Transverse colon (tissue), 4 donors: ENCODE measurements around the gene MYDGF. TPM values are rescaled to one million over a fixed set of nuclear protein-coding genes. Genes with fewer than 3 reads are reported as not detected.

Source experiments
- DNase-seq: peaks from one replicate; pipeline ENCODE4 v3.0.0-alpha.2; 2019
- H3K27ac ChIP-seq, 4 donors: fragments of 200-600 bp; sonication (generic); 2 replicates each; pipeline ENCODE4 v1.5.1; 2016 to 2018; ENCODE audit warnings: inconsistent platforms in 4 of 4
- H3K27me3 ChIP-seq: fragments of 200-600 bp; sonication (generic); 2 replicates; pipeline ENCODE4 v1.5.1; 2017; ENCODE audit warnings: inconsistent platforms
- H3K36me3 ChIP-seq, 4 donors: fragments of 200-600 bp; sonication (generic); 2 replicates each; pipeline ENCODE4 v1.5.1; 2017 to 2019; ENCODE audit warnings: inconsistent platforms in 4 of 4
- H3K4me1 ChIP-seq, 4 donors: fragments of 200-600 bp; sonication (generic); 2 replicates each; pipeline ENCODE4 v1.5.1; 2017 to 2020; ENCODE audit warnings: inconsistent platforms in 4 of 4
- H3K4me3 ChIP-seq, 4 donors: fragments of 200-600 bp; sonication (generic); 1 replicate in 1 of 4; 2 replicates in 3 of 4; pipeline versions ENCODE4 v1.5.1 to v1.6.1; 2017 to 2019; ENCODE audit warnings: inconsistent platforms in 4 of 4
- H3K9me3 ChIP-seq, 2 donors: fragments of 200-600 bp; sonication (generic); 2 replicates each; pipeline ENCODE4 v1.5.1; 2017 to 2019; ENCODE audit warnings: inconsistent platforms in 2 of 2
- CTCF ChIP-seq, 5 experiments: fragments of 200-600 bp in 3 of 5; fragments of 450-650 bp in 2 of 5; sonication (generic) in 3 of 5; IDR thresholded peaks; 1 replicate in 2 of 5; 2 replicates in 3 of 5; pipeline ENCODE4 v1.5.1; 2016 to 2017; ENCODE audit warnings: antibody characterized with exemption in 5 of 5, inconsistent platforms in 3 of 5, mild to moderate bottlenecking in 2 of 5, moderate library complexity in 1 of 5
- EP300 ChIP-seq: sonication (generic); formaldehyde crosslinking; IDR thresholded peaks from one replicate; pipeline ENCODE4 v1.6.1; 2017; ENCODE audit warnings: antibody characterized with exemption, low read depth
- POLR2A ChIP-seq: fragments of 450-650 bp; IDR thresholded peaks from one replicate; pipeline ENCODE4 v1.6.1; 2016; ENCODE audit warnings: antibody characterized with exemption, mild to moderate bottlenecking, moderate library complexity
- POLR2AphosphoS5 ChIP-seq, 3 donors: sonication (generic); formaldehyde crosslinking; IDR thresholded peaks; one replicate each; pipeline ENCODE4 v1.6.1; 2016; ENCODE audit warnings: antibody characterized with exemption in 3 of 3
- WGBS, 2 donors: methylation state at CpG; one replicate each; pipeline ENCODE4 v1.1.5; 2018; ENCODE audit warnings: low coverage in 1 of 2; 5-methylcytosine and 5-hydroxymethylcytosine counted together
- in situ Hi-C, 4 donors: fragments of 200-750 bp; cut with MboI; loops; one replicate each; pipeline versions ENCODE4 v1.15.0 to v1.15.1; 2017; ENCODE audit warnings: low sequenced_read_pairs in 3 of 4, low pct_ligation_motif_present in 1 of 4, low pct_unique_long_range_greater_than_20kb in 1 of 4
- intact Hi-C: fragments of 100-400 bp; cut with DNase I; formaldehyde crosslinking; loops from one replicate; pipeline ENCODE4 v1.15.1; 2023; ENCODE audit warnings: low total_unique reads
- total RNA-seq, 4 donors: library from RNA; depleted of rRNA; stranded (reverse); fragments of >200 nt; gene quantifications; one replicate each; pipeline ENCODE4 v1.1.0, GENCODE V29; 2016

MYDGF gene
- total RNA-seq, 4 donors from 2014 or later, result 3.6 to 44.5 (median 22.0) TPM

DNA sequence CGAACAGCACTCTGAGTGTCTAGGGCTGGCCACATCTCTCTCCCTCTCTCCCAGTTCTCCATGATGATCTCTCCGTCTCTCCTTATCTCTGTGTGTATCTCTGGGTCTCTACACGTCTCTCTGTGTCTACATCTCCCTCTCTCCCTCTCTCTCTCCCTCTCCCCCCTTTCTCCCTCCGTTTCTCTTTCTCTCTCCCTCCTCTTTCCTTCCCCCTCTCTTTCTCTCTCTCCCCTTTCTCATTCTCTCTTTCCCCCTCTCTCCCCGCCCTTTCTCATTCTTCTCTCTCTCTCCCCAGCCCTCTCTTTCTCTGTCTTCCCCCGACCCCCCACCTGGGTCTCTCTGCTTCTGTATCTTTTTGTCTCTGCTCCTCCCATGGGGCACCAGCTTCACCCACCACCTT lies 52.1 kb downstream of the MYDGF start:
- no peaks in the 10 kb centered on the region for H3K9me3 ChIP-seq
- intact Hi-C loops (no loop called here), in situ Hi-C loops (no loop called here)
- H3K27me3 ChIP-seq, result peaks cover 34% of the 10 kb centered on the region
- H3K4me1 ChIP-seq, result no peaks in the 10 kb centered on the region
- no peaks in the 10 kb centered on the region for H3K36me3 ChIP-seq
- 47 to 48% methylated on average over 3 to 6 of the region's 6 CpGs for WGBS, 2 donors
- TF ChIP-seq POLR2AphosphoS5 (IDR thresholded peaks at IDR 0.05) (no peak), POLR2A (no peak), CTCF (IDR thresholded peaks at IDR 0.05) (no peak), EP300 (no peak)
- H3K4me3 ChIP-seq, result no peak overlapping the region
- no peak overlapping the region for H3K27ac ChIP-seq
- no peak for DNase-seq

DNA sequence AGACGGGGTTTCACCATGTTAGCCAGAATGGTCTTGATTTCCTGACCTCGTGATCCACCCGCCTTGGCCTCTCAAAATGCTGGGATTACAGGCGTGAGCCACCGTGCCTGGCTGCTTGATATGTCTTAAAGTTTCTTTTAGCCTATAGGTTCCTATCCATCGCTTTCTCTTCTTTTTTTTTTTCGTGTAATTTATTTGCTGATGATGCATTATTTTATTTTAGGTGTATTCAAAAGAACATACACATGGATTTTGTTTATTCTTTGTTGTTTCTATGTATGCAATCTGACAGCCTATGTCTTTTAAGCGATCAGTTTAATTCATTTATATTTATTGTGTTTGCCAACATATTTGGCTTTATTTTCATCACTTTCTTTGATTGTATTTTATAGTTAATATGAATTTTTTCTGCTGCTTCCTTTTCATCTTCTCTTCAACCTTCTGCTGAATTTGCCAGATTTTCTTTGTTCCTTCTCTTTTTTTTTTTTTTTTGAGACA lies 56.8 kb downstream of the MYDGF start:
- DNase-seq, result no peak
- in situ Hi-C loops, result no loop called here
- WGBS, 2 donors, result 89 to 100% methylated on average over 3 to 8 of the region's 8 CpGs
- H3K36me3 ChIP-seq, result no peaks in the 10 kb centered on the region
- H3K4me3 ChIP-seq, result no peak overlapping the region
- H3K27me3 ChIP-seq, result peaks cover 22% of the 10 kb centered on the region
- H3K4me1 ChIP-seq, result no peaks in the 10 kb centered on the region
- intact Hi-C loops, result no loop called here
- no peak overlapping the region for H3K27ac ChIP-seq
- no peaks in the 10 kb centered on the region for H3K9me3 ChIP-seq
- TF ChIP-seq EP300 (no peak), POLR2AphosphoS5 (IDR thresholded peaks at IDR 0.05) (no peak), CTCF (IDR thresholded peaks at IDR 0.05) (no peak), POLR2A (no peak)

GRCh38 chr19:4609878-4610511 lies 60.1 kb downstream of the MYDGF start:
- intact Hi-C loops, result loop anchor here (10.0 kb wide), 1 partner anchor 1355 kb away; no protein-coding TSS in a partner anchor

More at GRCh38 chr19:4609878-4610511, 60.1 kb downstream of the MYDGF start:
- Histone ChIP-seq H3K27ac (no peak overlapping the region), H3K9me3 (no peaks in the 10 kb centered on the region), H3K27me3 (peaks cover 54% of the 10 kb centered on the region), H3K4me3 (no peak overlapping the region), H3K36me3 (no peaks in the 10 kb centered on the region), H3K4me1 (peaks cover 0 to 5% (median 0%) of the 10 kb centered on the region in 4 donors)
- 15 to 20% methylated on average over 6 to 15 of the region's 15 CpGs for WGBS, 2 donors
- TF ChIP-seq CTCF (IDR thresholded peaks at IDR 0.05), result no peak
- TF ChIP-seq POLR2AphosphoS5 (IDR thresholded peaks at IDR 0.05), result no peak
- TF ChIP-seq POLR2A, result no peak
- no peak for TF ChIP-seq EP300
- in situ Hi-C loops, result no loop called here
- no peak for DNase-seq

Other genes with a start within 250 kb of the MYDGF start
- gene UBXN6, start 212.5 kb downstream of the MYDGF start, total RNA-seq, result 100 to 1,000 TPM in 2 of 4 donors, 10 to 100 TPM in 2; 72.2 to 314 (median 132) TPM
- gene HDGFL2, start 198.0 kb downstream of the MYDGF start, total RNA-seq, result 10 to 100 TPM; 30.0 to 98.4 (median 38.9) TPM
- 10 to 100 TPM in 3 of 4 donors, 1 to 10 TPM in 1; 8.9 to 33.7 (median 22.2) TPM for gene PLIN4, start 151.9 kb downstream of the MYDGF start, total RNA-seq
- 1 to 10 TPM in 3 of 4 donors, not detected in 1; 2.7 to 6.7 (median 6.0) TPM for gene PLIN5, start 135.1 kb downstream of the MYDGF start, total RNA-seq
- 10 to 100 TPM in 3 of 4 donors, 1 to 10 TPM in 1; 1.9 to 18.1 (median 14.4) TPM for gene LRG1, start 130.3 kb downstream of the MYDGF start, total RNA-seq
- gene SEMA6B, start 110.7 kb downstream of the MYDGF start, total RNA-seq, result 1 to 10 TPM in 3 of 4 donors, under 1 TPM in 1; 1.00 to 4.1 (median 1.7) TPM
- 10 to 100 TPM in 1 of 4 donors, 1 to 10 TPM in 3; 4.5 to 12.0 (median 8.5) TPM for gene TNFAIP8L1, start 30.8 kb downstream of the MYDGF start, total RNA-seq
- gene DPP9, start 53.5 kb upstream of the MYDGF start, total RNA-seq, result 100 to 1,000 TPM in 2 of 4 donors, 10 to 100 TPM in 2; 74.1 to 320 (median 103) TPM
- gene FEM1A, start 121.4 kb upstream of the MYDGF start, total RNA-seq, result 10 to 100 TPM; 13.3 to 63.5 (median 15.5) TPM
- gene TICAM1, start 161.4 kb upstream of the MYDGF start, total RNA-seq, result 10 to 100 TPM; 17.7 to 66.6 (median 20.8) TPM
- gene PLIN3, start 197.3 kb upstream of the MYDGF start, total RNA-seq, result 10 to 100 TPM; 27.5 to 85.5 (median 77.1) TPM
- 1 to 10 TPM in 1 of 4 donors, not detected in 3; 1.3 TPM for gene ARRDC5, start 232.6 kb upstream of the MYDGF start, total RNA-seq
- gene UHRF1, start 239.2 kb upstream of the MYDGF start, total RNA-seq, result 10 to 100 TPM in 2 of 4 donors, 1 to 10 TPM in 2; 2.9 to 41.2 (median 12.0) TPM